HFFc6 (cell line): ENCODE results near the gene ACTL10. TPM values are rescaled to one million over a fixed set of nuclear protein-coding genes. Genes with fewer than 3 reads are reported as not detected.
"Not testable (repeated sequence)": the region's sequence is repeated elsewhere in the genome, so short reads cannot be mapped to it uniquely, and the experiment has no call there.

ENCODE experiments used
- DNase-seq: peaks from one replicate; pipeline ENCODE4 v3.0.0-alpha.2; 2018
- H3K27ac Mint-ChIP-seq: 2 replicates; pipeline ENCODE4 v1.8.0; 2020; ENCODE audit warnings: mild to moderate bottlenecking, mixed read lengths
- H3K27me3 Mint-ChIP-seq: 2 replicates; pipeline ENCODE4 v1.8.0; 2021; ENCODE audit warnings: mild to moderate bottlenecking, moderate library complexity, mixed read lengths; ENCODE audit not compliant: insufficient read depth
- H3K36me3 Mint-ChIP-seq: 2 replicates; pipeline ENCODE4 v1.8.0; 2021; ENCODE audit warnings: low read depth, mixed read lengths
- H3K4me1 Mint-ChIP-seq: 2 replicates; pipeline ENCODE4 v1.8.0; 2020; ENCODE audit warnings: low read depth, mixed read lengths
- H3K4me3 Mint-ChIP-seq: 2 replicates; pipeline ENCODE4 v1.8.0; 2020; ENCODE audit warnings: mild to moderate bottlenecking, moderate library complexity, mixed read lengths
- H3K9me3 Mint-ChIP-seq: 2 replicates; pipeline ENCODE4 v1.8.0; 2020; ENCODE audit warnings: mild to moderate bottlenecking, mixed read lengths
- total RNA-seq, 6 experiments: library from RNA; stranded (reverse); fragmentation: NEBNext Ultra II Directional; extraction: Animal tissue kit (Norgen Biotek cat#: 25700); gene quantifications; 2 replicates in 1 of 6; 3 replicates in 5 of 6; pipeline ENCODE4 v1.2.3, GENCODE V29; 2021
- TF ChIP-seq, protein P1 (sequence below): fragments of 200-600 bp; sonication (generic); IDR thresholded peaks from 2 replicates; pipeline ENCODE4 v1.5.0; 2021; ENCODE audit warnings: antibody characterized with exemption, mild to moderate bottlenecking

ACTL10 gene
- total RNA-seq, 6 experiments from 2014 or later = 1.6 to 2.3 (median 1.8) TPM

DNA sequence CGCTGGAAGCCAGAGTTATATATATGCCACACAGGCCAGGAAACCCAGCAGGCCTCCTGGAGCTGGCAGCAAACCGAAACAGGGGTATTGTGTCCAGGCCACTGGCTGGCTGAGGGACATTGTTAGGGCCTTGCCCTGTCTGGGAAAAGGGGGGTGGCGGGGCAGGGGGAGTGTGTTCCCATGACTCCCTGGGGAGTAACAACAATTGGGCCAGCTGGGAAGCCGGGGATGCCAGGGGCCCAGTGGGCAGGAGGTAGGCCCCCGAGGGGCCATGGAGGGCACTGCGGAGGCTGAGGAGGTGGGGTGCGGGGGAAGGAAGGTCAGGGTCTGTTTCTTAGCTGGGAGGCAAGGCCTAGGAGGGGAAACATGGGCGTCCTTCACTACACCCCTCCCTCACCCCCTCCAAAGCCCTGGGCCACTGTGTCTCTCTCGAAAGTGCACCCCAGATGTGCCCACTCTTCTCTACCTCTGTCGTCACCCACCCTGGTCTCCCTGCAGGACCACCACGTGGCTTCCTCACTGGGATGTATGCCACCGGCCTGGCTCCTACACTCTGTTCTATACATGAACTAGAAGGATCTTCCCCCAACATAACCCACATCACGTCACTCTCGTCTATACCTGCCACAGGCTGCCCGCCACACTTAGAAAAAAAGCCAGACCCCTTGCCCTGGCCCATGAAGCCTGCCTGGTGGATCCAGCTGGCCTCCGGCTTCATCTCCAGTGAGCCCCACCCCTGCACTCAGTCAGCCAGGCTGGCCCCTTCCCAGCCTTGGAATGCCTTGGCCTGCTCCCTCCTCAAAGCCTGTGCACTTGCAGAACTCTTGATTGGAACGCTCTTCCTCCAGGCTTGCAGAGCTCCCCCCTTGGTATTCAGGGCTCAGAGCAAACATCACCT is 27.2 kb downstream of the ACTL10 start:
- H3K36me3 Mint-ChIP-seq = no peaks in the 10 kb centered on the region
- H3K27ac Mint-ChIP-seq = no peak overlapping the region

DNA sequence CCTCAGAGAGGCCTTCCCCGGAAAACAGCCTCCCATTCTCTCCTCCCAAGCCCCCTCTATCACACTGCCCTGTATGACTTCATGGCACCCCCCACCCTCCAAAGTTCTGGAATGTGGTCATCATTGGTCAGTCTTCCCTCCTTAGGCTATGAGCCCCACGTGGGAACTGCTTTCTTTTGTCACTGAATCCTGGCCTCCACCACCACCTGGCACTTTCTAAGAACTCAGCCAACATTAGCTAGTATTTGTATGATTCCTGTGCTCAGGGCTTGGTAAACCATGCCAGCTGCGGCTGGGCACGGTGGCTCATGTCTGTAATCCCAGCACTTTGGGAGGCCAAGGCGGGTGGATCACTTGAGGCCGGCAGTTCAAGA is 27.9 kb downstream of the ACTL10 start:
- no peak overlapping the region for H3K4me3 Mint-ChIP-seq
- H3K36me3 Mint-ChIP-seq = no peaks in the 10 kb centered on the region
- no peak overlapping the region for H3K27ac Mint-ChIP-seq
- no peaks in the 10 kb centered on the region for H3K9me3 Mint-ChIP-seq
- no peak for DNase-seq
- TF ChIP-seq, protein P1, sequence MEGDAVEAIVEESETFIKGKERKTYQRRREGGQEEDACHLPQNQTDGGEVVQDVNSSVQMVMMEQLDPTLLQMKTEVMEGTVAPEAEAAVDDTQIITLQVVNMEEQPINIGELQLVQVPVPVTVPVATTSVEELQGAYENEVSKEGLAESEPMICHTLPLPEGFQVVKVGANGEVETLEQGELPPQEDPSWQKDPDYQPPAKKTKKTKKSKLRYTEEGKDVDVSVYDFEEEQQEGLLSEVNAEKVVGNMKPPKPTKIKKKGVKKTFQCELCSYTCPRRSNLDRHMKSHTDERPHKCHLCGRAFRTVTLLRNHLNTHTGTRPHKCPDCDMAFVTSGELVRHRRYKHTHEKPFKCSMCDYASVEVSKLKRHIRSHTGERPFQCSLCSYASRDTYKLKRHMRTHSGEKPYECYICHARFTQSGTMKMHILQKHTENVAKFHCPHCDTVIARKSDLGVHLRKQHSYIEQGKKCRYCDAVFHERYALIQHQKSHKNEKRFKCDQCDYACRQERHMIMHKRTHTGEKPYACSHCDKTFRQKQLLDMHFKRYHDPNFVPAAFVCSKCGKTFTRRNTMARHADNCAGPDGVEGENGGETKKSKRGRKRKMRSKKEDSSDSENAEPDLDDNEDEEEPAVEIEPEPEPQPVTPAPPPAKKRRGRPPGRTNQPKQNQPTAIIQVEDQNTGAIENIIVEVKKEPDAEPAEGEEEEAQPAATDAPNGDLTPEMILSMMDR = no peak
- no peaks in the 10 kb centered on the region; the same call in 1 of the 2 replicates for H3K27me3 Mint-ChIP-seq
- H3K4me1 Mint-ChIP-seq = peaks cover 19% of the 10 kb centered on the region

More for the DNA sequence above, 27.2 kb downstream of the ACTL10 start:
- no peaks in the 10 kb centered on the region; the same call in 1 of the 2 replicates for H3K27me3 Mint-ChIP-seq
- H3K4me3 Mint-ChIP-seq = no peak overlapping the region
- TF ChIP-seq, protein P1 = no peak
- peaks cover 19% of the 10 kb centered on the region for H3K4me1 Mint-ChIP-seq
- H3K9me3 Mint-ChIP-seq = no peaks in the 10 kb centered on the region
- no peak for DNase-seq

DNA sequence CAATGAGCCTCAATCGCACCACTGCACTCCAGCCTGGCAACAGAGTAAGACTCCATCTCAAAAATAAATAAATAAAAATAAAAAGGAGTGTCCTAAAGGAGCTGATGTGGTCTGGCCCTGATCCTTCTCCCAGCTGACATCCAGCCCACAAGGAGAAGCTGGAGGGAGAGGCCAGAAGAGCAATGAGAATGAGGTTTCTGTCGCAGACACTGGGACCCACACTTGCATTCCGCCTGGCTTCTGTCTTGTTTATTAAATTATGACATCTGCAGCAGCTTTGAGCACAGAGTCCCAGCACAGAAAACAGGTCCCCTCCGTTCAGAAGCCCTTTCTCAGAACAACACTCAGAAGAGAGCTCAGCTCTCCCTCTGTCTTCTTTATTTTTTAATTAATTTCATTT is 29.7 kb downstream of the ACTL10 start:
- TF ChIP-seq, protein P1 = no peak
- no peaks in the 10 kb centered on the region for H3K9me3 Mint-ChIP-seq
- no peaks in the 10 kb centered on the region for H3K36me3 Mint-ChIP-seq
- no peak overlapping the region for H3K27ac Mint-ChIP-seq
- no peak overlapping the region; the same call in 1 of the 2 replicates for H3K4me3 Mint-ChIP-seq
- no peaks in the 10 kb centered on the region; the same call in 1 of the 2 replicates for H3K27me3 Mint-ChIP-seq
- DNase-seq = no peak
- peaks cover 12% of the 10 kb centered on the region for H3K4me1 Mint-ChIP-seq

DNA sequence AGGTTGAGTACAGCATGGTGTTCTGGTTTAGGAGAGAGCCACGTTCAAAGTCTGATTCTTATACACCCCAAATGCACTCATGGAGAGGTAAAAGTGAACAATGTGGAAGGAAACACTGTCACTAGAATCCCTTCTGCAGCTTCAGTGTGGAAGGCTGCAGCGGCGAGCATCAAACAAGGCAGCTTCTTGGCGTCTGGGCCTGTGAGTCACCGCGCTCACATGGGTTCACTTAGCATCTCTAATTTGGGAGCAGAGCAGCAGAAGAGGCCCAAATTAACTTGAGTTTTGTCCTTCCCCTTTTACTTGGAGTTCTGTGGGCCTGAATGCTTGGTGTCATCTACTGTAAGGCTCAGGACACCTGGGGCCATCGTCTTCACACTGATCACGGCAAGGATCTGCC is 30.4 kb downstream of the ACTL10 start:
- Mint-ChIP-seq H3K27me3 (no peaks in the 10 kb centered on the region; the same call in 1 of the 2 replicates), H3K4me1 (peaks cover 12% of the 10 kb centered on the region), H3K36me3 (no peaks in the 10 kb centered on the region), H3K9me3 (no peaks in the 10 kb centered on the region), H3K27ac (peak overlapping the region; percentile 57), H3K4me3 (peak overlapping the region; percentile 42; the same call in 1 of the 2 replicates)
- DNase-seq = peak; percentile 62
- TF ChIP-seq, protein P1 = no peak

DNA sequence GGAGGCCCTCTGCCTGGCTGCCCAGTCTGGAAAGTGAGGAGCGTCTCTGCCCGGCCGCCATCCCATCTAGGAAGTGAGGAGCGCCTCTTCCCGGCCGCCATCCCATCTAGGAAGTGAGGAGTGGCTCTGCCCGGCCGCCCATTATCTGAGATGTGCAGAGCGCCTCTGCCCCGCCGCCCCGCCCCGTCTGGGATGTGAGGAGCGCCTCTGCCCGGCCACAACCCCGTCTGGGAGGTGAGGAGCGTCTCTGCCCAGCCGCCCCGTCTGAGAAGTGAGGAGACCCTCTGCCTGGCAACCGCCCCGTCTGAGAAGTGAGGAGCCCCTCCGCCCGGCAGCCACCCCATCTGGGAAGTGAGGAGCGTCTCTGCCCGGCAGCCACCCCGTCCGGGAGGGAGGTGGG is 32.2 kb downstream of the ACTL10 start:
- H3K4me3 Mint-ChIP-seq, H3K27me3 Mint-ChIP-seq, H3K36me3 Mint-ChIP-seq, H3K27ac Mint-ChIP-seq, H3K9me3 Mint-ChIP-seq, DNase-seq: not testable (repeated sequence)
- H3K4me1 Mint-ChIP-seq = peaks cover 12% of the 10 kb centered on the region

DNA sequence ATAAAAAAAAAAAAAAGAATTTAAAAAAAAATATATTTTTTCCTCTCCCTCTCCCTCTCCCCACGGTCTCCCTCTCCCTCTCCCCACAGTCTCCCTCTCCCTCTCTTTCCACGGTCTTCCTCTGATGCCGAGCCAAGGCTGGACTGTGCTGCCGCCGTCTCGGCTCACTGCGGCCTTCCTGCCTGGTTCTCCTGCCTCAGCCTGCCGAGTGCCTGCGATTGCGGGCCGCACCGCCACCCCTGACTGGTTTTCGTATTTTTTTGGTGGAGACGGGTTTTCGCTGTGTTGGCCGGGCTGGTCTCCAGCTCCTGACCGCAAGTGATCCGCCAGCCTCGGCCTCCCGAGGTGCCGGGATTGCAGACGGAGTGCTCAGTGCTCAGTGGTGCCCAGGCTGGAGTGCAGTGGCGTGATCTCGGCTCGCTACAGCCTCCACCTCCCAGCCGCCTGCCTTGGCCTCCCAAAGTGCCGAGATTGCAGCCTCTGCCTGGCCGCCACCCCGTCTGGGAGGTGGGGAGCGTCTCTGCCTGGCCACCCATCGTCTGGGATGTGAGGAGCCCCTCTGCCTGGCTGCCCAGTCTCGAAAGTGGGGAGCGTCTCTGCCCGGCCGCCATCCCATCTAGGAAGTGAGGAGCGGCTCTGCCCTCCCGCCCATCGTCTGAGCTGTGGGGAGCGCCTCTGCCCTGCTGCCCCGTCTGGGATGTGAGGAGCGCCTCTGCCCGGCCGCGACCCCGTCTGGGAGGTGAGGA is 34.1 kb downstream of the ACTL10 start:
- not testable (repeated sequence) for DNase-seq, H3K9me3 Mint-ChIP-seq, H3K4me3 Mint-ChIP-seq, H3K36me3 Mint-ChIP-seq, H3K27me3 Mint-ChIP-seq, H3K27ac Mint-ChIP-seq
- peaks cover 17% of the 10 kb centered on the region for H3K4me1 Mint-ChIP-seq
